GM19238 (cell line): ENCODE results near the gene TMEM132E.
A peak's percentile ranks its signal among the peaks of the same experiment; 100 is the strongest.
"Not testable (repeated sequence)": the region's sequence is repeated elsewhere in the genome, so short reads cannot be mapped to it uniquely, and the experiment has no call there.

Experiments
- DNase-seq: peaks from one replicate; pipeline ENCODE4 v3.0.0; 2011; ENCODE audit warnings: low spot score; ENCODE audit not compliant: insufficient read length

The TMEM132E gene, protein sequence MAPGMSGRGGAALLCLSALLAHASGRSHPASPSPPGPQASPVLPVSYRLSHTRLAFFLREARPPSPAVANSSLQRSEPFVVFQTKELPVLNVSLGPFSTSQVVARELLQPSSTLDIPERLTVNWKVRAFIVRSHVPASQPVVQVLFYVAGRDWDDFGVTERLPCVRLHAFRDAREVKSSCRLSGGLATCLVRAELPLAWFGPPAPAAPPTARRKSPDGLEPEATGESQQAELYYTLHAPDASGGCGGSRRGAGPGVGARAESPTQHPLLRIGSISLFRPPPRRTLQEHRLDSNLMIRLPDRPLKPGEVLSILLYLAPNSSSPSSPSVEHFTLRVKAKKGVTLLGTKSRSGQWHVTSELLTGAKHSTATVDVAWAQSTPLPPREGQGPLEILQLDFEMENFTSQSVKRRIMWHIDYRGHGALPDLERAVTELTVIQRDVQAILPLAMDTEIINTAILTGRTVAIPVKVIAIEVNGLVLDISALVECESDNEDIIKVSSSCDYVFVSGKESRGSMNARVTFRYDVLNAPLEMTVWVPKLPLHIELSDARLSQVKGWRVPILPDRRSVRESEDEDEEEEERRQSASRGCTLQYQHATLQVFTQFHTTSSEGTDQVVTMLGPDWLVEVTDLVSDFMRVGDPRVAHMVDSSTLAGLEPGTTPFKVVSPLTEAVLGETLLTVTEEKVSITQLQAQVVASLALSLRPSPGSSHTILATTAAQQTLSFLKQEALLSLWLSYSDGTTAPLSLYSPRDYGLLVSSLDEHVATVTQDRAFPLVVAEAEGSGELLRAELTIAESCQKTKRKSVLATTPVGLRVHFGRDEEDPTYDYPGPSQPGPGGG (N-terminal part only)

DNA sequence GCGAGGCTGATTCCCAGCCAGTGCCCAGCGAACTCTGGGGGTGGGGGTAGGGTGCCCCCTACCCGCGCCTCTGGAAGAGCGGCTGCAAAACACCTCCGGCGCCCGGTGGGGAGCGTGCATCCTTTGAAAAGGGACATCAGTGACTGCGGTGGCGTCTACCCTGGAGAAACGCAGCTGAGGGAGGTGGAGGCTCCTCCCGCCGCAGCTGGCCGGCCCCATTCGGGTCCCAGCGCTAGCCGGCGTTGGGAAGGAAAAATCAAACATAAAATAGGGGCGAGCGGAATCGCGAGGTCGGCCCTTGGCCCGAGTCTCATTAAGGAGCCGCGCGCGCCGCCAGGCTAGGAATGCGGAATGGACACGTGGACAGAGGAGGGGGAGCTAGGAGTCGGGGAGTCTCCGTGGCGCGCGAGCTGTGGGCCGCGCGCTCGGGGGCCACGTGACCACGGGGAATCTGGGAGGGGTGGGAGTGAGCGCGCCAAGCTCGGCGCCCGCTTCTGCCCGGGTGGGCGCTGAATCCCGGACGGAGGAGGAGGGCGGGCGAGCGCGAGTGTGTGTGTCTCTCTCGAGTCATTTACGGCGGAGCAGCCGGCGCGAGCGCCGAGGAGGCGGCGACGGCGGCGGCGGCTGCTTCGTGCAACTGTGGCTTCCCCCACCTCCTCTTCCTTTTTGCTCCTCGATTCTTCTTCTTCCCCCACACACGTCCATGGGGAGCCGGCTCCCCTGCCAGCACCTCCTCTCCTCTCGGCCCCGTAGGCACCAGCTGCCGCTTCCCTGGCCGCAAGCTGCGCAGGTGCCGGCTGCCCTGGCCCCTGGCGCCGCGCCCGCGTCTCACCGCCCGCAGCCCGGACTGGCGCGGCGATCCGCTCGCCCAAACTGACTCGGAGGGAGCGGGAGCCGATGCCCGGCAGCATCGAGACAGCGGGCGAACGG, at the start of gene TMEM132E:
TSS of gene TMEM132E (plus strand) at position 566 of the 930 bp plus-strand sequence. CDS start 1,495 bp downstream, outside the sequence.
- no peak for DNase-seq

DNA sequence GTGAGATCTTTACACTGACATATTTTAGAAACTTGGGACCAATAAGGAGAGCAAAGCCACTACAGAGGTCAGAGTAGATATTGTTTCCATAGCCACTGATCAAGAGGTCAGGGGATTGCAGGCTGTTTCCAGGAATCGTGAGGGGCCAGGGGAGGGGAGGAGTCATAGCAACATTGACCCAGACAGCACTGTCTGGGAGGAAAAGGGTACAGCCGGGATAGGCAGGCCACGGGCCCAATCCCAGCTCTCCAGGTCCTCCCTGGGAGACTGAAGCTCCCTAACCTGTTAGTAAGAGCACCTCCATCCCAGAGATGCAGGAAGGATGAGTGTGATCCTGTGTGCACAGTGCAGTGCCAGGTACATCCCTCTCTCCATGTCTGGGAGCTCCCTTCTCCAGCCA, 48.5 kb upstream of the TMEM132E start:
- no peak for DNase-seq

DNA sequence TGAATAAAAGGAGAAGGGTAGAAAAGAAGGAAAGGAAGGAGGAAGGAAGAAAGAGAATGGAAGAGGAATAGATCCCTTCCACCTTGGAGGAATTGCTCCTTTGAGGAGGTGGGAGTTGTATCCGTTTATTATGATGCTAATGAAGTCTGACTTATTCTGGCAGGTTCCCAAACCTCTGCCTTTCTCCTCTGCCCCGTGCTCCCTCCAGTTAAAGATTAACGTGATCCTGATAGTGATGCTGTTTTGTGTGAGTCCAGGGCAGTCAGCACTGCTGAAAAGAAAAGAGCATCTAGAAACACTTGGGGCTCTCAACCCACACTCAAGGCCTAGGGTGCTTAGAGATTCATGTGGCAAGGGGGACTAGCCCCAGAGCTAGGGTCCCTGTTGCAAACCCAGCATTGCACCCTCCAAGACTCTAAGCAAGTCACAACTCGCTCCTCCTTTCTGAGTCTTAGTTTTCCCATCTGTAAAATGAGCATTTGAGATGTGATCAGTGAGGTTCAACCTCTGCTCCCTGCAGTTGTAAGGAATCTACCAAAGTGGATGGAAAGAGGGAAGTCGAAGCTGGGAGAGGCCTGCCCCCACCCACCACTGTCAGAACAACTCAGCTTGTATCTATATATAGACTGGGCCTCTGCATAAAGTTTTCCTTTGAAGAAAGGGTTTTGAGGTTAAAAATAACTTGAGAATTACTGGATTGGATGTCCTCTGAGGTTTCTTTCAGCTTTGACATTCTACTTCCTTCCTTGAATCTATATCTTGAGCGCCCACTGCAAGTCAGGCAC, 46.9 kb upstream of the TMEM132E start:
- no peak for DNase-seq

DNA sequence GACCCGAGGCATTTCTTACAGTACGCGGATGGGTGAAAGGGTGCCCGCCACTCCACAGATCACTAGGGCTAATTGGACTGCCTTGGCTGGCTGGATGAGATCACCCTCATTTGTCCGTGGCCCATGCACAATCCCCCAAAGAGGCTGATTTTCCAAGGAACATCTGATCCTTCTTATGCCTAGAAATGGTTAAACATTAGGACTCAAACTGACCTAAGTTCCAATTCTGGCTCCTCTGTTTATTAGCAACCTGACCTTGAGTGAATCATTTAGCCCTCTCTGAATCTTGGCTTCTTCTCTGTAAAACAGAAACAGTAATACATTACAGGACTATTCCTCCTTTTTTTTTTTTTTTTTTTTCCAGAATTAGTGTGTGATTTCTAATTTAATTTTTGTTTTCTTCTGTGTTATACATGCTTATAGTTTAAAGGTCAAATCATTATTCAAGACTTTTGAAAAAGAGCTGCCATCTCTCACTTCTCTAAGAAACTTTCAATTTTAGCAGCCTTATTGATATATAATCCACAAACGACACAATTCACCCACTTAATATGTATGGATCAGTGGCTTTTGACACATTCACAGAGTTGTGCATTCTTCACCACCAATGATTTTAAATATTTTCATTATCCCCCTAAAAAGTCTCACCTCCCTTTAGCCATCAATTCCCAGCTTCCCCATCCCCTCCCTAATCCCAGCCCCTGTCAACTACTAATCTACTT, 45.4 kb upstream of the TMEM132E start:
- DNase-seq: no peak

DNA sequence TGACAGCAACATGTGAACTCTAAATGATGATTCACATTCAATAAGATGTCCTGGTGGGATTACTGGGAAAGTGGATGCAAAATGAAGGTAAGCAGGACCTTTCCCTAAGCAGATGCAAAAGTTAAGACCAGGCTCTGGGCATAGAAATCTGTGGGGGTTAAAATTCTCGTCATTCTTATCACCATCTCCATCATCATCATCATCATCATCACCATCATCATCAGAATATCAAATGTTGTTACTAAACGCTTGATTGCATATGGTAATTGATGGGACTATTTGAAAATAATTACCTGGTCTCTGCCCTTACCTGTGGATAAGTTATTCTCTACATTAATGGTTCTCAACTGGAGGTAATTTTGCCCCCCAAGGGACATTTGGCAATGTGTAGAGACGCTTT, 41.9 kb upstream of the TMEM132E start:
- DNase-seq: no peak

DNA sequence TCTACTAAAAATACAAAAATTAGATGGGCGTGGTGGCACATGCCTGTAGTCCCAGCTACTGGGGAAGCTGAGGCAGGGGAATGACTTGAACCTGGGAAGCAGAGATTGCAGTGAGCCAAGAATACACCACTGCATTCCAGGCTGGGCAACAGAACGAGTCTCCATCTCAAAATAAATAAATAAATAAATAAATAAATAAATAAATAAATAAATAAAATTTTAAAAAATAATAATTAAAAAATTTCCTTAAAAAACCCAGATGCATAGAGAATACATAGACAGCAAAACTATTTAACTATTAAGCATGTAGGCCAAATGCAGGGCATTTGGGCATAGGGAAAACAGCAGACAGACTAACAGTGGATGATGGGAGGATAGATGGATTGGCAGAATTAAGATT, 40.8 kb upstream of the TMEM132E start:
- DNase-seq: not testable (repeated sequence)

DNA sequence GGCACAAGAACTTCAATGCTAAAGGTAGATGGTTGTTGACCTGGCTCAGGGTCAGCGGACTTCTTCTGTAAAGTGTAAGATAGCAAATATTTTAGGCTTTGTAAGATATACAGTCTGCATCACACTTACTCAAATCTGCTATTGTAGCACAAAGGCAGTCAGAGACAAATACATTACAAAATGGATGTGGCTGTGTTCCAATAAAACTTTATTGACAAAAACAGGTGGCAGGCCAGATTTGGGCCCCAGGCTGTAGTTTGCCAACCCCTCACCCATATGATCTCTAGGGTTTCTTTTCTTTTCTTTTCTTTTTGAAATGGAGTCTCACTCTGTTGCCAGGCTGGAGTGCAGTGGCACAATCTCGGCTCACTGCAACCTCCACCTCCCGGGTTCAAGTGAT, 39.5 kb upstream of the TMEM132E start:
- no peak for DNase-seq

DNA sequence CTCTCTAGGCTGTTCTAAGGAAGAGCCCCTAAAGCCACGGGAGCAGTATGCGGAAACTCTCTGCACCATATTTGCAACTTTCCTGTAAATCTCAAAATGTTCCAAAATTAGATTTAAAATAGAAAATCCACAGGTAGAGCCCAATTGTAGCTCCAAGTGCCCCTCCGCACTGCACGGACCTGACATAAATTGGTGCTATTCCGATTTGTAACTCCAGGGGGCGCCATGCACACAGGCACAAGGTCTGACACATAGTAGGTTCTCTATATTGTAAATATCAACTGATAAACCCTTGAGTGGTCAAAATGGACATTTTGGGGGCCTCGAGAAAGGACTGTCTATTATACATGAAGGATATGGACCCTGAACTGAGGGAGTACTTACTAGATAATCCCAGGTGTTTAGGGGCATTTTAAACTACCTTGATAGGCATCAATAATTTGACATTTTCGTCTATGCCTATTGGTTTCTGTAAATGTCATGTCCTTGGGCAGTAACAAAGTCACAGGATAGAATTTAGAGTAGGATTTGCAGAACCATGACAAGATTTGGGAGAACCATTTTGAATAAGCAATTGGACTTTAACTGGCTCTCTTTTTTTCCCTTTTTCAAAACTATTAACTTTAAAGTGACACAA, 36.6 kb upstream of the TMEM132E start:
- DNase-seq: peak; percentile 13

DNA sequence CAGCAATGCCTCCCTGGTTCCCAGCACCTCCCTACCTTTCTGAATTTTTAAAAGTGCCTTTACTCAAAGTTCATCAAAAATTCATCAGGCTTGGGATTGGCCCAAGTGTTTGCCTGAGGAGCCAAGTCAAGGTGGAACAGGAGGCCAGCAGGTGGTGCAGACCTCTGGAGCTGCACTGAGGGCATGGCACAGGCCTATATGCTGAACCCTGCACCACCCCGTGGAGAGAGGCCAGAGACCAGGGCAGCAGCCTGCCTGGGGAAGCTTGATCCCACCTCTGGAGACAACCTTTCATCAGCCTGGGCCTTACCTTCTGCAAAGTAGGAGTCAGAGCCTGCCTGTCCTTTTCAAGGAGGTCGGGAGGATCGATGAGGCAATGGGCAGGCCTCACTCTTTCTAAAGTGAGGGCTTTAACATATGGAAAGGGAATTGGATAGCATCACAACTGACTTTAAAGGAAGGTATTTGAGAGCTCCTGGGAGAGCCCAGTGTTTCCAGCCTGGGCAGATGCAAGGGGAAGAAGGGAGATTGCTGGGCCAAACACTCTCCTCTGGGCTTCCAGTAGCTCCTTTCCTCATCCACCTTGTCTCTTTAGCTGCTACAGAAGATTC, 31.8 kb upstream of the TMEM132E start:
- DNase-seq: no peak

DNA sequence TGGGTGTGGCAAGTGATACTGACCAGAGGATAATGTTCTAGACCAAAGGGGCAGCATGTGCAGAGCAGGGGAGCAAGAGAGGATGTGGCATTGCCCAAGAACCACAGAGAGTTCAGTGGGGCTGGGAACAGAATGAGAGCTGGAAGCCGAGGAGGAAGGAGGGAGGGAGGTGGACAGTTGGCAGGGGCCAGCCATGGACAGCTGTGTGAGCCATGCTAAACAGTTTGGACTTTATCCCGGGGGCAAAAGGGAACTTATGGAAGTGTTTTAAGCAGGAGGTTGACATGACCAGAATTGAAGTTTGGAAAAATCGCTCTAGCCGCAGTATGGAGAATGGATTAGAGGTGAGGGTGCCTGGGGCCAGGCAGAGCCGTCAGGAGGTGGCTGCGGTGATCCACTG, 29.4 kb upstream of the TMEM132E start:
- no peak for DNase-seq

DNA sequence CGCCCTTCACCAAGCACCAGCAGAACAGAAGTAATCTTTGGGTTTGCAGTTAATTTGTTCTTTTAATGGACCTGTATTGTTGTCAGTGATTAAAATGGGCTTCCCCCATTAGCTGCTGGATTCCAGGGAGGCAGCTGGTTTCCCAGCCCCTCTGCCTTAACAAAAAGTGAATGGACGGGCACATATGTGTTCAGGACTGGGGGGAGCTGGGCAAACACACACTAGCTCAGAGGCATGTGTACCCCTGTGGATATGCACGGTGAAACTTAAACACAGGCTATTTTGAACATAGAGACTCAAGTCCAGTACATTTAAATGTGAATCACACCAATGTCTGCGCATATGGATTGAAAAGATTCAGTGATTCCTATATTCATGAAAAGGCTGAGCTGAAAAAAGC, 25.5 kb upstream of the TMEM132E start:
- no peak for DNase-seq

DNA sequence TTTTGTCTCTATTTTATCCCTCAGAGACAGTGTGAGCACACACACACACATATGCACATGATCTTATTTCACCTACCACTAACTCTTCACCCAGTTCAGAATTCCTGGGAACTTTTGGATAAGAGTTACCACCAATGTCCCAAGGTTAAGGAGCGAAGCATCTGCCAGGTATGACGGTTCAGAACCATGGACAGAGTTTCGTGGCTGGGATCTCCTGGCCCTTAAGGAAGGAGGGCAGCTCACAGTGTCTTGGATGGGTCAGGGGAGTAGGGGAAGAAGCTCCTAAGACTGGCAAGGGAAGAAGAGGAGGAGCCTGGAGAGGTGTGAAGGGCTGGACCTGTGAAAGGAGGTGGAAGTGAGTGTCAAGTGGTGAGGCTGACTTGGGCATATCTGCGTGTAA, 23.0 kb upstream of the TMEM132E start:
- DNase-seq: no peak

DNA sequence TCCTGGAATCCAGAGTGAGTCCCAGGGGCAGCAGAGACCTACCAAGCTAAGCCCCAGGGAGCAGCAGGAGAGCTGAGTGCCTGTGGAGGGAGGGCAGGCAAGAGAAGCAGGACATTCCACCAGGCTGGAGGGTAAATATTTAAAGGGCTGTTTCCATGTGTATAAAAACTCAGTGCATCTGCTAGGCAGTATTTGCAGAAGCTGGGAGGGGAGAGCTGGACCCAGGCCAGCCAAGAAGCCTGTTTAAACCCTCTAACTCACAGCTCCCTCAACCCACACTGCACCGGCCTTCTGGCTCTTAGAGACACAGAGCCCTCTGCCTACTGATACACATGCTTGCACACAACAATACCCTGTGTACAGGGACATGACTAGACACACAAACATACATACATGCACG, 22.5 kb upstream of the TMEM132E start:
- DNase-seq: no peak

DNA sequence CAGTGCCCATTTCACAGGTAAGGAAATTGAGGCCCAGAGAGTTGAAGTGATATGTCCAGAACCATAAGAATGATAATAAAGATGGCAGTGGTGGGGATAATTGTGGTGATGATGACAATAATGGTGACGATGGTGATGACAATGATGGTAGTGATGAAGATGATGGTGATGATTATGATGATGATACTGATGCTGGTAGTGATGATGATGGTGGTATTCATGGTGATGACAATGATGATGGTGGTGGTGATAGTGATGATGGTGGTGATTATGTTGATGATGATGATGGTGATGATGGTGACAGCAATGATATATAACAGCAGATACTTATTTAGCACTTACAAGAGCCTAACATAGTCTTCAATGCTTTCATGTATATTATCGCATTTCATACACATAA, 18.1 kb upstream of the TMEM132E start:
- no peak for DNase-seq

DNA sequence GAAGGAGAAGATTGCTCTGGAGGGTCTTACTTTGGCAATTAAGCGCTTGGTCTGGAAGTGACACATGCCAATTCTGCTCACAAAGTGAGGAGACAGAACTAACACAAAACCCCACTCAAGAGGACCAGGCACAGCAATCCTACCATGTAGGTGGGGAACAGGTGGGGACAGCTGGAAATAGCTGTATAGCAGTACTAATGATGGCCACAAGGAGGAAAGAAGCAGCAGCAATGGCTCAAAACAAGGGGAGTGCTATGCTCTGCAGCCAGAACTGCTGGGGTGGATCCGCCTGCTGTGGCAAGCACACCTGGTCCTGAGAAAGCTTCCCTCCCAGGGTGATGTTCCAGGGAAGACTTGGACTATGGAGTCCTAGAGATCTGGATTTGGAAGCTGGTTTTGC, 17.0 kb upstream of the TMEM132E start:
- no peak for DNase-seq

DNA sequence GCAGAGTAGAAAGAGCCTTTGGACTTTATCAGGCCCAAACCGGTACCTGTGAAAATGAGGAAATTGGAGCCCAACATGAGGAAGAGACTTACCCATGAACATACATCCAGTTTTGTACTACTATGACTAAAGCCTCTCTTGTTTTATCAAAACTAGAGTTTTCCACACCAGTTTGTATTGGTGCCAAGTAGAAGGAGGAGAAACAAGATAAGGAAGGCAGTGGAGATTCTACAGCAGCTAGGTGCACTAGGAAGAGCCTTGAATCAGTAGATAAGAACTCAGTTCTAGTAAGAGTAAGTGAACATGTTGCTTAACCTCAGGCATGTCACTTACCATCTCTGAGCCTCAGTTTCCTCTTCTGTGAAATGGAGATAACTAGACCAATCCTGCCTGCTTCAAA, 13.7 kb upstream of the TMEM132E start:
- no peak for DNase-seq

DNA sequence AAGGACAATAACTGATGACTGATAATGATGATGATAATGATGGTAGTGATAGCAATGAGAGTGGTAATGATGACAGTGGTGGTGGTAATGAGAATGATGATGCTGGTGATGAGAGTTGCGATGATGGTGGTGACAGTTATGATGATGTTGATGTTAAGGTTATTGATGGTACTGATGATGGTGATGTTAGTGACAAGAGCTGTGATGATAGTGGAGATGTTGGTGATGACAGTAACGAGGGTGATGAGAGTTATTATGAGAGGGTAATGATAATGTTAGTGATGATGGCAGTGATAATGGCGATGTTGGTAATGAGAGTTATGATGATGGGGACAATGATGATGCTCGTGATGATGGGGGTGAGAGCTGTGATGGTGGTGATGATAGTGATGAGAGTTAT, 13.2 kb upstream of the TMEM132E start:
- DNase-seq: no peak

DNA sequence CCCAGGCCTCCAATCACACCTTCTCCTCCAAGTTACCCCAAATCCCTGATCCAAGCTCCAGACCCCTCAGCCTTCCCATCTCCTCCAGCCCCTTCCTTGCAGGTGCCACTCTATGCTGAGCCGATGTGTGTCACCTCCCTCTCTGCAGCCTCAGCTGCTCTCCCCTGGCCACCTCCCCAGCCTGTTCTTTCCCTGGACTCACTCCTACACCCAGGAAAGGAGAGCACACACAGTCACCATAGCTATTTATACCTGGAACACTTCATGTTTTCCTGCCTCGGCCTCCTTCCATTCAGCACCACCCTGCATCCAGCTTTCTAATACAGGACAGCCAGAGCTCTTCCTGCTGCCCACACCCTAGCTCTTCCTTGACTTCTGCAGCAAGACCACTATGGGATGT, 12.5 kb upstream of the TMEM132E start:
- no peak for DNase-seq
